OCI-LY3 (cell line): ENCODE measurements around the gene SSR1.

ENCODE experiments used
- H2AFZ ChIP-seq: fragments of 200-600, 300-600 bp; shearing (Covaris generic); 2 replicates; pipeline ENCODE4 v1.6.0; 2014; ENCODE audit warnings: antibody characterized with exemption, low read depth, low read length
- H3K27ac ChIP-seq: fragments of 200-600, 300-600 bp; sonication (generic); 2 replicates; pipeline ENCODE4 v1.5.1; 2014; ENCODE audit warnings: mild to moderate bottlenecking, low read length, moderate library complexity, mixed read lengths
- H3K27me3 ChIP-seq: fragments of 200-600, 300-600 bp; sonication (generic); 2 replicates; pipeline ENCODE4 v1.6.1; 2014; ENCODE audit warnings: low read depth, low read length, mixed read lengths
- H3K36me3 ChIP-seq: fragments of 200-600, 300-600 bp; sonication (generic); replicated peaks from 2 replicates; pipeline ENCODE3; 2014; ENCODE audit warnings: low read depth, low read length, mixed read lengths
- H3K4me1 ChIP-seq: fragments of 300-600, 200-600 bp; sonication (generic); 2 replicates; pipeline ENCODE4 v1.6.1; 2014; ENCODE audit warnings: low read length, mixed read lengths
- H3K4me2 ChIP-seq: fragments of 200-600, 300-600 bp; sonication (generic); 2 replicates; pipeline ENCODE4 v1.6.1; 2014; ENCODE audit warnings: low read length, mixed read lengths
- H3K4me3 ChIP-seq: fragments of 300-600, 200-600 bp; sonication (generic); 2 replicates; pipeline ENCODE4 v1.5.1; 2014; ENCODE audit warnings: antibody characterized with exemption, mild to moderate bottlenecking, low read length, moderate library complexity
- H3K79me2 ChIP-seq: fragments of 300-600, 200-600 bp; shearing (Covaris generic); 2 replicates; pipeline ENCODE4 v1.6.1; 2014; ENCODE audit warnings: mild to moderate bottlenecking, low read length, mixed read lengths
- H3K9ac ChIP-seq: fragments of 300-600, 200-600 bp; shearing (Covaris generic); 2 replicates; pipeline ENCODE4 v1.6.0; 2014; ENCODE audit warnings: mild to moderate bottlenecking, low read length, moderate library complexity
- H3K9me3 ChIP-seq: fragments of 200-600, 300-600 bp; shearing (Covaris generic); 2 replicates; pipeline ENCODE4 v1.6.1; 2014; ENCODE audit warnings: low read length, mixed read lengths; ENCODE audit not compliant: insufficient read depth
- H4K20me1 ChIP-seq: fragments of 200-600, 300-600 bp; sonication (generic); 2 replicates; pipeline ENCODE4 v1.6.1; 2016; ENCODE audit warnings: low read length, mixed read lengths; ENCODE audit not compliant: insufficient read depth
- CTCF ChIP-seq: fragments of 200-600, 300-600 bp; sonication (generic); IDR thresholded peaks from 2 replicates; pipeline ENCODE4 v1.5.1; 2014; ENCODE audit warnings: antibody characterized with exemption, low read length, low read depth
- EZH2phosphoT487 ChIP-seq: fragments of 200-600 bp; shearing (Covaris generic); IDR thresholded peaks from 2 replicates; pipeline ENCODE4 v1.6.1; 2018; ENCODE audit warnings: antibody characterized with exemption, mixed run types, low read depth

SSR1 gene

GRCh38 chr6:7258231-7258763 lies 54.7 kb downstream of the SSR1 start:
- H3K27ac ChIP-seq: no peak overlapping the region
- TF ChIP-seq CTCF (no peak), EZH2phosphoT487 (no peak)
- H3K9ac ChIP-seq: no peak overlapping the region
- peaks cover 13% of the 10 kb centered on the region for H3K27me3 ChIP-seq
- no peaks in the 10 kb centered on the region for H3K36me3 ChIP-seq
- peaks cover 5% of the 10 kb centered on the region; the same call in 1 of the 2 replicates for H3K9me3 ChIP-seq
- H4K20me1 ChIP-seq: no peaks in the 10 kb centered on the region
- H3K4me1 ChIP-seq: peaks cover 9% of the 10 kb centered on the region
- H2AFZ ChIP-seq: no peak overlapping the region
- no peaks in the 10 kb centered on the region for H3K79me2 ChIP-seq
- H3K4me2 ChIP-seq: no peak overlapping the region
- H3K4me3 ChIP-seq: no peak overlapping the region

GRCh38 chr6:7257521-7258230 lies 55.3 kb downstream of the SSR1 start:
- Histone ChIP-seq H2AFZ (no peak overlapping the region), H3K9ac (no peak overlapping the region), H3K9me3 (peaks cover 5% of the 10 kb centered on the region; the same call in 1 of the 2 replicates), H3K4me3 (no peak overlapping the region), H3K4me2 (no peak overlapping the region), H4K20me1 (no peaks in the 10 kb centered on the region), H3K36me3 (no peaks in the 10 kb centered on the region), H3K27me3 (peaks cover 13% of the 10 kb centered on the region), H3K79me2 (no peaks in the 10 kb centered on the region), H3K4me1 (peaks cover 9% of the 10 kb centered on the region), H3K27ac (no peak overlapping the region)
- TF ChIP-seq CTCF: no peak
- no peak for TF ChIP-seq EZH2phosphoT487

DNA sequence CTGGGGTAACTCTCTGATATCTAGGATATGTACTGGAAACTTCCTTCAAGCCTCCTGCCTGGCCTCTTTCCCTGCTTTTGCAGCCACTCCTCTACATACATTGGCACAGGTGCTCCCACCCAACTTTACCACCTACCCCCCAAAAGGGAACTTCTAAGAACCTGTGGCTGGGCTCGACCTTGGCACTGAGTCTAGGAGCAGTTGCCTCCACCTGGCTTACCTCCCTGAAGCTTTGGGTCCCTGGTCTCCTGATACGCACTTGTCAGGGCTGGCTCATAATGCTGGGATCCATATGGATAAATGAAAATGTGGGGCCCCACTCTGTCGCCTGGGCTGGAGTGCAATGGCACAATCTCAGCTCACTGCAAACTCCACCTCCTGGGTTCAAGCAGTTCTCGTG lies 56.2 kb downstream of the SSR1 start:
- Histone ChIP-seq H3K4me1 (peaks cover 9% of the 10 kb centered on the region), H3K27ac (no peak overlapping the region), H3K27me3 (peaks cover 13% of the 10 kb centered on the region), H4K20me1 (no peaks in the 10 kb centered on the region), H3K9ac (no peak overlapping the region), H3K9me3 (peaks cover 5% of the 10 kb centered on the region; the same call in 1 of the 2 replicates), H3K4me3 (no peak overlapping the region), H3K4me2 (no peak overlapping the region), H3K79me2 (no peaks in the 10 kb centered on the region), H3K36me3 (no peaks in the 10 kb centered on the region), H2AFZ (no peak overlapping the region)
- TF ChIP-seq EZH2phosphoT487 (no peak), CTCF (no peak)

DNA sequence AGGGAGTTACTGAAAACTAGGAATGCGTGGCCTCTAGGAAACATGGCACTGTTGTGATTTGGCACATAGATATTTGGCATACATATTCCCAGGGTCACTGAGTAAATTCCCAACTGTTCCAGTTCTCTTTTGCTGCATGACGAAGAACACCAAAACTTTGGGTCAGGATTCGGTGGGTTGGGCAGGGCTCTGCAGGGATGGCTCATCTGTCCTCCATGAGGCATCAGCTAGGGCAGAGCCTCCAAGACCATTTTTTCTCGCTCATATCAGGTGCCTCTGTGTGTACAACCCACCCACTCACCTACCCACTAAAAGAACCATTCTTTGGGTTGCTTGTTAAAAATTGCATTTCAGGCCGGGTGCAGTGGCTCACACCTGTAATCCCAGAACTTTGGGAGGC lies 57.1 kb downstream of the SSR1 start:
- TF ChIP-seq EZH2phosphoT487 (no peak), CTCF (no peak)
- no peak overlapping the region for H3K4me2 ChIP-seq
- peaks cover 5% of the 10 kb centered on the region; the same call in 1 of the 2 replicates for H3K9me3 ChIP-seq
- no peak overlapping the region for H2AFZ ChIP-seq
- peaks cover 11% of the 10 kb centered on the region for H3K27me3 ChIP-seq
- H3K79me2 ChIP-seq: no peaks in the 10 kb centered on the region
- peaks cover 6% of the 10 kb centered on the region for H3K4me1 ChIP-seq
- no peaks in the 10 kb centered on the region for H4K20me1 ChIP-seq
- H3K4me3 ChIP-seq: no peak overlapping the region
- H3K9ac ChIP-seq: no peak overlapping the region
- no peak overlapping the region for H3K27ac ChIP-seq
- H3K36me3 ChIP-seq: no peaks in the 10 kb centered on the region
